Amniotic stem cell (primary cell): ENCODE results near the gene DACH1.
"Not testable (repeated sequence)": the region's sequence is repeated elsewhere in the genome, so short reads cannot be mapped to it uniquely, and the experiment has no call there.

Experiments used
- DNase-seq: peaks from one replicate; lab custom pipeline; 2025; lab: John Stamatoyannopoulos, UW

The DACH1 gene

DNA sequence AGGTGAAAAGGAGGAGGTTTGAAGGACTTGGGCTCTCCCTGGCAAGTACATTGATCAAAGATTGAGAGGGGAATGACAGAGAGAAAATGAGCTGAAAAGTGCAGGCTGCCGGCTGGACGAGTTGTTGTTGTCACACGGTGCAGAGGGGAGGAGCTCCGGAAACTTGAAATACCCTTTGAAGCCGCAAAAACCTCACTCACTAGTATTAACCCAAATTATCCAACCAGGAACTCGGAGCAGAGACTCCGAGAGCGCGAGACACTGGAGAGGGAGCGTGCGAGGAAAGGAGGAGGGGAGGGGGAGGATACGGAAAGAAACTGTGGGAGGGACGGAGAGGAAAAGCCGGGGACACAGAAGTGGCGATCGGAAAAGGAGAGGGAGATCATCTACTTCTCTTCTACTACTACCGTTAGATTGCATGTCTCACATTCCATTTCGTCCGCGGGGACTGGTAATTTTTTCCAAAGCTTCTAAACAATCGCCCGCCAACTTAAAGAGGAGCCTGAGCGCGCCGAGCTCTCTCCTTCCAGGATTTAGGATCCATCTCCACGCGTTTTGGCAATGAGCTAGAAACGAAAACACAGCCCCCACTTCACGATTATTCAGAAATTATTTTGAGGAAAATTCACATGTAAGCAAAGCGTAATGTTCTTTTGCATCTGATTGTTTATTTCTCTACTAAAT, at the start of gene DACH1:
DACH1 (minus strand) TSS at position 74 of the 684 bp plus-strand sequence.
- DNase-seq, result peak; percentile 17

DNA sequence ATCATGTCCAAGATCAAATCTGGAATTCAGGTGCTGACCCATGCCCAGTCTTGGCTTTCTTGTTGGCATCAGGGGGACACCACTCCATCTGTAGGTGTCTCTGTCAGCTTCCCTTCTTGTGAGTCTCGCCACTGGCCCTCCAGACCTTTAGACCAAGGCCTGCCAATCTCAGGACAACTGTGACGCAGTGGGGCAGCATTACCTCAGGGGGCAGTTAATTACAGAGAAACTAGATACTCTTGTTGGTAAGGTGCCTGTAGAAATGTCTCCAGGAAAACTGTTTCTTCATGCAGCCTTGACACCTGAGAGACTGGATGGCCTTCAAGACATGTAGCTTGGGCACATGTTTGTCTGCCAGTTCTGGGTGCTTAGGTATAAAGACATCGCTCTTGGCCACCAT, 46.7 kb upstream of the DACH1 start:
- no peak for DNase-seq

DNA sequence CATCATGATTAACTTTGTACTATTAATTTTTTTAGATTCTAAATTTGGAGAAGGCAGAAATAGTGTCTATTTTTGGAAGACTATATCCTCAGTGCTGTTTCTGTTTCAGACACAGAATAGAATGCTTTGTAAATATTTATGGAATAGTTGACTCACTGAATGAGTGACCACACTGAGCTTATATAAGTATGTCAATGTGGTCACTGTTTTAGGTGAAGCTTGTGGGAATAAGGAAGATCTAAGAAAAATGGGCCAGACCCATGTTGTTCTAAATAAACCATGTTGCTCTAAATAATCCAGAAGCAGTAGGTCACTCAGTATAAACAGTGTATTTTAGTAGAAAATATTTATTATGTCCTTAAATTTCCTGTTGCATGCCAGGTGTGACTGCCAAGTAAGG, 45.5 kb upstream of the DACH1 start:
- no peak for DNase-seq

DNA sequence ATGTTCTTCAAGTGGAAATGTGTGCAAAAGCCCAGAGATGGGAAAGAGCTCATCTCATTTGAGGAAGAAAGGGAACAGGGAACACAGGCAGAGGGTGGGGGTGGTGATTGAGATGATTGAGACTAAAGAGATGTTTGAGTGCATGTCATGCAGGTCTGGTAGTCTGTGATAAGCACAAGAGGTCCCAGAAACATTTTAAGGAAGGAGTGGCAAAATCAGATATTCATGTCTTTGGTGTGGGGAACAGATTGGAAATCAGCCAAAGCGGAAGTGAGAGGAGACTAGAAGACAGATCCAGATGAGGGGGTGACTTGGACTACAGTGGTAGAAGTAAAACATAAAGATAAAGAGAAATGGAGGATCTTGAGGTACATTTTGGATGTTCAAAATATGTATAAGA, 39.4 kb upstream of the DACH1 start:
- no peak for DNase-seq

DNA sequence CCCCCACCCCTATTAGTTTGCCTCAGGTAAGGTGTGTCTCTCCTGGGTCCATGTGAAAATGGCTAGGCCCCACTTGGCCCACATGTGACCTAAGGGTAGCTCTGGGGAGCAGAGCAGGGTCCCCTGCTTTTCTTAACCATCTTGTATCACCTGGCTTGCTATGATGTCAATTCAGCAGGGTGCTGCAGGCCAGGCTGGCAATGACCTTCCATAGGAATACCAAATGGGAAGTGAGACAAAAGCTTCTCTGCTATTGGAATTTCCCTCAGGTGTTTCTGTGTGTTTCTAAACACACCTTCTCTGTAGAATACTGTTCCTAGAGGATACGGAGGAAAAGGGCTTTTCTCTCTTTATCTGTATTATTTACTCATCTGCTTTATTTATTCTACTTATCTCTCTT, 35.7 kb upstream of the DACH1 start:
- DNase-seq, result no peak

DNA sequence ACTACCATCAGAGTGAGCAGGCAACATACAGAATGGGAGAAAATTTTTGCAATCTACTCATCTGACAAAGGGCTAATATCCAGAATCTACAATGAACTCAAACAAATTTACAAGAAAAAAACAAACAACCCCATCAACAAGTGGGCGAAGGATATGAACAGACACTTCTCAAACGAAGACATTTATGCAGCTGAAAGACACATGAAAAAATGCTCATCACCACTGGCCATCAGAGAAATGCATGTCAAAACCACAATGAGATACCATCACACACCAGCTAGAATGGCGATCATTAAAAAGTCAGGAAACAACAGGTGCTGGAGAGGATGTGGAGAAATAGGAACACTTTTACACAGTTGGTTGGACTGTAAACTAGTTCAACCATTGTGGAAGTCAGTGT, 26.5 kb upstream of the DACH1 start:
- DNase-seq, result not testable (repeated sequence)

DNA sequence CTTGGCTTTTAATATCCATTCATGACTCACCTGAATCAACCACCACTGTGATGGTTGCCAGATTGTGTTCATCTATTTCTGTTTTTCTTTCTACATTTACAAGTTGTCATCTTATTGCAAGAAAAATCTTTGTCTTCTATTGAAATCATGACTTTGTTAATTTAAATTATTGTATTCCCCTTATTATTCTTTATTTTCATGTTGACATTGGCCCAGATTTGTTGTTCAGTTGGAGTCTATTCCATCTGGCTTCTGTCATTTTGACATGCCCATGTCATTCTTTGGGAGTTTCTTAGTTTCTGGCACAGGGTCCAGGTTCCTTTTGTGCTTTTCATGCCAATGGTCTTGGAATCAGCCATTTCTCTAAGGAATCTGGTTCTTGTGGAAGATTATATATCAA, 19.9 kb upstream of the DACH1 start:
- no peak for DNase-seq

DNA sequence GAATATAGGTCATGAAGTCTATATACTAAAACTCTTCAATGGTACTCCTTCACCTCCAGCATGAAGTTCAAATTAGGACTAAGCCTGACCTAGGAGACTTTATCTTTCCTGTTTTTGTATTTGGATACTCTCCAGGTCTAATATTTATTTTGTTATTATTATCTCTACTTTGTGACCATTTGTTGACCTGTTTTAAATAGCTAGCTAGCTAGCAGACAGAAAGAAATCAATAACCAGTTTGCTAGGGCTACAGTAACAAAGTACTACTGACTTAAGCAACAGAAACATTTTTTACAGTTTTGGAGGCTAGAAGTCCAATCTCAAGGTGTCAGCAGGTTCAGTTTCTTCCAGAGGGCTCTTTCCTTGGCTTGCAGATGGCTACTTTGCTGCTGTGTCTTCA, 15.1 kb upstream of the DACH1 start:
- DNase-seq, result no peak

DNA sequence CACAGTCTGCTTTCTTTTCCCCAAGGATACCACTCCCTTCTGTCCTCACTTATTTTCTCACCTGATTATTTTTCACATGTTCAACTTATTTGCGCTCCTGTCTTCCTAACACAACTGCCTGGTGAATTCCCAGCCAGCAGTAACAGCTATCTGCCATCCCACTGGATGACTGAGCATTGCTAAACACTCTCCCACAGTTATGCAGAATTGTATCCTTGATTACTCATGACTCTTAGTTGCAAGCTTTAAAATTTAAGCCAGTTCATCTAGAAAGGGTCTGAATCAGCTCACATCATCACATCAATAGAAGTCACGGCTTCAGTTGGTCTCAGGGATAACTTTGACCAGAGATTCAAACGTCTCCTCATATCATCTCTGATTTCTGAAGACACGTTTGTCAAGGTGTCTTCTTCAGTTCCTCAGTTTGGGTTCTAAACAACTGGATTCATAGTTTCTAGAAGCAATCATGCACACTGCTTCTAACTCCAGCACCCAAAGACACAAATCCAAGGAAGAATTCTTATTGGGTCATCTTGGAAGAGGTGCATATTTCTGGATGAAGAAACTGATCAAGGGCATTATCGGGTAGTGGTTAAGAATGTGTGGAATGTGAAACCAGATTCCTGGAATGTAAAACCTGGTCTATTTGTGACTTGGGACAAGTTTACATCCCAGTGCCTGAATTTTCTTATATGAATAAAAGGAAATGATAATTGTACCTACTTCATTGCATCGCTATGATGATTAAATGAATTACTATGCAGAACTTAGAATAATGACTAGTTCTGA, 13.9 kb upstream of the DACH1 start:
- no peak for DNase-seq

DNA sequence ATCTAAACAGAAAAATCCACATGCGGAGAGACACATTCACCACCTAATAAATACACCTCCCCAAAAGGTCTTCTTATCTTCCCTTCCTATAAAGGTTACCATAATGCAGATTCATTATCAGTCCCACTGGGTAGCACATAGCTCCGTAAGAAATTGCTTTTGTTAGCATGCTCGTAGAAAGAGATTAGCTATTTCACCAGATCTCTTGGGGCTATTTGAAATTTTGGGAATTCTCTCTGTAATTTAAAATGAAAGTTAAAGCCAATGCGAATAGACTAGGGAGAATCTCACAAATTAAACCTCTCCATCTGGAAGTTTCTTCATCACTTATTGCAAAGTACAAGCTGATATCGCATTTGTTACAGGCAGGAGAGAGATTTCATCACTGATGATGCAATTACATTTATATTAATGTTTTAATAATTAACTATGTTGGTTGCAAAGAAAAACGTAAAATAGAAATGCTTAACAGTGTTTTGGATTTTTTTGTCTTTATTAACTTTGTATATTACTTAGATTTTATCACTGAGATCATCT, 12.9 kb upstream of the DACH1 start:
- DNase-seq, result no peak

DNA sequence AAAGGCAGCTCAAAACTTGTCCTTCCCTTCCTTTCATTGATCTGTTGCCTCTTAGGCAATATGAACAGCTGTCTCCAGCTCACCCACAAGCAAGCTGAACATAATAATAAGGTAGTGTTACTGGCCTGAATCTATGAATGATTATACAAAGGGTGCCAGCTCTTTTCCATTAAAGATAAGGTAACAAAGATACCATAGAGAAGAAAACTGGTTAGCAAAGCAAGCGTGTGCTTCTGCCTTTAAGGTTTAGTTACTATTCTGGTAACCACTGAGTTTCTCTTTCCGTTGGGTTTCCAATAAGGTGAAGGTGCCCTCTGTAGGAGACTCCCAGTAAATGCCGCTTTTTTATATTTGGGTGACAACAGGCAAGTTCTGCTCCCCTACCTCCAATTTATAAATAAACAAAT, 12.1 kb upstream of the DACH1 start:
- DNase-seq, result peak; percentile 11

DNA sequence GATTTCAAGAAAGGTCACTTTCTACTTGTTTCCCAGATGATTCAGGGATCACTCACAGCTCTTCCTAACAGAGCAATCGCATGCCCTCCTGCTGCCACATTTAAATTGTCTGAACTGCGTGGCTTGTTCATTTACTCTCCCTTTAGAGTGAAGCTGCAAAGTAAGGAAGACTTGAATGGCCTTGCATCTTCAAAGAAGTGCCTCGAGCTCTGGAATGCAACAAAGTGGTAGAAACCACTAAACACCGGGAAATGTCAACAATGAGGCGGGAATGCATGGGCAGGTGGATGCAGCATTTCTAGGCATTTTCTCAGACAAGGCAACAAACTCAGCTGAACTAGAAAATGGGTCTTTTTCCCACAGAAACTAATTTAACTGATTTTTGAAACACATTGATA, 10.3 kb upstream of the DACH1 start:
- DNase-seq, result no peak

DNA sequence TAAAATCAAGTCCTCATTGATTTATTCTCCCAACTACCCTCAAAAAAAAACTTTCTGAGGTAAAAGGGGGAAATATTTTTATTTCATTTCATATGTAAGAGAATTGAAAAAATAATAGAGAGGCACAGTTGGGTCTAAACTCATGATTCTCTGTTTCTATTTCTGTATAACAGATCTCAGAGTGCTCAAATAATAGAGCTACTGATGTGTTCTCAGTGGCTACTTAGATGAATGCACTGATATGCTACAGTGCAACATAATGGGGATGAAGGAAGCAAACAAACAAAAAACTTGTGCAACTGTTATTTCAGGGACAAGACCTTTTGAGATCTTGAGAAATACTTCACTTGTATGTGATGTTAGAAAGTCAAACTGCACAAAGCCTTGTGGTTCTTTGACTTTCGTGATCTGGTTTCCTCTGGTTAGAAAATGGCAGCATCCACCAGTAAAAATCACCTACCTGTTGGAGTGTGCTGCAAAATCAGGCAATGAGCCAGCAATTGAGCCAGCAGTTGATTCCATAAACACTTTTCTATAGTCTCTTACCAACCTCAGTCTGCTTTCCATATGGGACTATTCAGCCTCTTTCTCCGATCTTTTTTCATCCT, 9.7 kb upstream of the DACH1 start:
- DNase-seq, result no peak

DNA sequence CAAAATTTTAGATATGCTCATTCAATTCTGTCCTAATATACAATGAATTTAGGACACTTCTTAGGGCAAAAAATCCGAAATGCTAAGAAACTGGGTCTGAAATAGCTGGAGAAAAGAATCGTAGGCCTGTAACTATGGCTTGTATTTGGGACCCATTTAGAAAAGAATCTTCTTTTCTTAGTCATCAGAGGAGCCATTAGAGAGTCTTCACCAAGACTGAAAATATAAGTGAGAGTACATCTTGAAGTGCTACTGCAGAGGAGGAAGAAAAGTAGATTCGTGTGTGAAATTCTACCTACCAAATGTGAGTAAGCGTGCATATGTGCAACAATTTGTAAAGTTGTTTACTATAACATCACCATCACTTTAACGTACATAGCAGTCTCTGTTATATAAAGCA, 8.8 kb upstream of the DACH1 start:
- DNase-seq, result no peak

DNA sequence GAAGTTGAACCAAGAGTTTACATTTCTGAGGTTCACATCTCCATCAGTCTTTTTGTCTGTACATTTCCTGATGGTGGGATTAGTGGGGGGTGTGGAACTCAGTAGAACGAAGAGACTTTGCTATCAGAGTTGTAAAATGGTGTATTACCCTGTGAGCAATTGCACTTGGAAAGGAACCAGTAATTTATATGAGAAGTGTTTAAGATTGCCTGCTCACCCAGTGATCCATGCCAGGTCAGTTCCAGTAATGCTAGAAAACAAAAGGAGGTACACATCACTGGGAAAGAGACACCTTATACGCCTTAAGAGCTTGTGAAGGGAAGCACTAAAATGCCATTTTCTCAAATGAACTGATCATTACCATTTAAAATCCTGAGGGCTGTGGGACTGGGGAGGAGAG, 7.5 kb upstream of the DACH1 start:
- no peak for DNase-seq

DNA sequence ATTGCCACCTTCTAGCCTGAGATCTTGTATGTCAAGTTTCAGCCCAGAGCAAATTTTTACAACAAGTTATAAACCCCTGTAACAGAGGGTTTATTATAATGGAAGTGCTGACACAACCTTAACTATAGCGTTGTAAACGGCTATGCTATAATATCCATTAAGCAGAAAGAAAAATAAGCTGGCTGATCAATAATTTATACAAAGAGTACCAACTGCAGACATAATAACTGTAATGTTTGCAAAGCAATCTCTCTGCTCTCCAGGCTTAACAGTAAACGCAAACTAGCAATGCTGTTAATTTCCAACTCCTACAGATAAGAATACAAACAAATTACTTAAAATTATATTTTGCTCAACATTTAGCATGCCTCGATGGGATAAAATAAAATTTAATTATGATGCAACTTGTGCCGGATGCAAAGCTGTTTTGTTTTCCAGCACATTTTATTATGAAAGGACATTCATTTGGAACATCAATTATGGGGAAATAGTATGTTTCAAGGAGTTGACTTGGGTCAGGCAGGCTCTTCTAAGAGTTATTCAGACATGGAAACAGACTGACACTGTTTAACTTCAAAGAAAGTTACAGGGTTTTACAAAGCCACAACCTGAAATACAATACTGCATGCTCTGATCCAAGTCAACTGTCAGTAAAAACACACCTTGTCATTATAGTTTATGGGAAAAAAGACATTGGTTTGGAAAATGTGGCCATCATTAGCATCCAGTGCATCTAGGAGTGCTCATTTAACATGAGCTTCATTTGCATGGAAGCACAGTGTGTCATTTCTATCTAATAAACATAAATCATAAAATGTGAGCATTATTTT, 6.6 kb upstream of the DACH1 start:
- DNase-seq, result no peak

DNA sequence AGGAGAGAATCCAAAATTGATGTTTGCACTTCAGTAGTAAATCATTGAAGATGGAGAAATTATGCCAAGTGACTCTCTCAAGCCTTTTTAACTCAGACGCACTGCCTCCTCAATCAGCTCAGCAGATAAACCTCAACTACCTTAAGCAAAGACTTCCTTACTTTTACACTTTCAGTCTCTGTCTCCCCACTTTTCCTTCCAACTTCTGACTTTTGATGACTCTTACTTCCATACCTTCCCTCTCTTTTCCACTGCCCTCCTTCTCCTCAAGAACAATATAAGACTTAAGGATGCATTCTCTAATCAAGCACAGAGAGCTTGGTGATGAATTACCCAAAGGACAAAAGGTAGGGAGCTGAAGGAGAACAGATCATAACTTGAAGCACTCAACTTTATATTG, 4.8 kb upstream of the DACH1 start:
- no peak for DNase-seq

DNA sequence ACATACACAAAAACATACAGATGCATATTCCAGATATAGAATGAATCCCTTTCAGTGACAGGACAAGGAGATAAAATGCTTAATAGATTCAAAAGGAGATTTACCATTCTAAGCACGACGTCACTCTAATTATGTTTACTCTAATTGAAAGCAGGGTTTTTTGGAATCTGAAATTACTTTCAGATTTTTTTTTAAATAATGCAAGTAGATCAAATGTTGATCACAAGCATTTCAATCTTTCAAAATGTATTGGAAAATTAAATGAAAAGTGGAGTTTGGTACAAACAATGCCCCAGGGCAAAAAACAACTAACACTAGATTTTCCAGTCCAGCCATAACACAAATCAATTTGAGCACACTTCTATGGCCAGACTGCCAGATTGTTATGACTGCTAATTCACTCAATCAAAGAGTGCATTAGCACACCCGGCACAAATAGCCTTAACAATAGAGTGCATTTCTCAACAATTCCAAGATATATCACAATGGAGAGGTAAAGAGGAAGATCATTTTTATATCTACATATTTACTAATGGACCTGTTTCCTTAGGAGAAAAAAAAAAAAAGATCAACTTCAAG, 4.3 kb upstream of the DACH1 start:
- no peak for DNase-seq

DNA sequence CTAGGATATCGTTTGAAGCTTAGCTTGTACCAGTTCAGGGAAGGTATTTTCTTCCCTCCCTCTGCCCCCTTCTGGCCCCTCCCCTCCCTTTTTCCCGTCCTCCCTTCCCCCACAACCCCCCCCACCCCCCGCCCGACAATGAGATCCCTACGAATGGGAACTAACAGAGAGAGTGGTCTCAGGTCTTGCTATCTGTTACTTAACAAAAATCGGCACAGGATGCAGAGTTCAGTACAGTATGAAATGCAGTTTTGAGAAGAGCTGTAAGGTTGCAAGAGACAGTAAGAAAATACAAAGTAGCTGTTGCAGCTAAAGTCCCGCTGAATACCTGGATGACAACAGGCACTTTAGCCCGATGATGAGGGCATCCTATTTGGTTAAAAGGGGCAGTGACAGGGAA, 3.1 kb upstream of the DACH1 start:
- no peak for DNase-seq

DNA sequence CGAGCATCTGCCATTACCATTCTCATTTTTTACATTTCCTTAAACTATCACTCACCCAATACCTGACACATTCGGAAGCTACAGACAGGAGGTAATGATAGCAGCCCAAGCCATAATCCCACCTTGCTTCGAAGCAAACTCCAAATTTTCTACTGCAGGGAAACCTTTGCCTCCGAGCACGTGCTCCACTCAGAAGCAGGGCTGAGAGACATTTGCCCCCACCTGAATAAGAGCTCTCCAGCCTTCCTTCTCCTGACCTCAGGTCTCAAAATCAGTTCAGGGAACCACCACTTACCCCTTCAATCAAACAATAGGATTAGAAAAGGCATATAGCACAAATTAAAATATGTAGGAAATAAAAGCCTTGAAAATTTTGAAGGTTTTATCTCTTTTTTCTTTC, 2.3 kb upstream of the DACH1 start:
- no peak for DNase-seq

DNA sequence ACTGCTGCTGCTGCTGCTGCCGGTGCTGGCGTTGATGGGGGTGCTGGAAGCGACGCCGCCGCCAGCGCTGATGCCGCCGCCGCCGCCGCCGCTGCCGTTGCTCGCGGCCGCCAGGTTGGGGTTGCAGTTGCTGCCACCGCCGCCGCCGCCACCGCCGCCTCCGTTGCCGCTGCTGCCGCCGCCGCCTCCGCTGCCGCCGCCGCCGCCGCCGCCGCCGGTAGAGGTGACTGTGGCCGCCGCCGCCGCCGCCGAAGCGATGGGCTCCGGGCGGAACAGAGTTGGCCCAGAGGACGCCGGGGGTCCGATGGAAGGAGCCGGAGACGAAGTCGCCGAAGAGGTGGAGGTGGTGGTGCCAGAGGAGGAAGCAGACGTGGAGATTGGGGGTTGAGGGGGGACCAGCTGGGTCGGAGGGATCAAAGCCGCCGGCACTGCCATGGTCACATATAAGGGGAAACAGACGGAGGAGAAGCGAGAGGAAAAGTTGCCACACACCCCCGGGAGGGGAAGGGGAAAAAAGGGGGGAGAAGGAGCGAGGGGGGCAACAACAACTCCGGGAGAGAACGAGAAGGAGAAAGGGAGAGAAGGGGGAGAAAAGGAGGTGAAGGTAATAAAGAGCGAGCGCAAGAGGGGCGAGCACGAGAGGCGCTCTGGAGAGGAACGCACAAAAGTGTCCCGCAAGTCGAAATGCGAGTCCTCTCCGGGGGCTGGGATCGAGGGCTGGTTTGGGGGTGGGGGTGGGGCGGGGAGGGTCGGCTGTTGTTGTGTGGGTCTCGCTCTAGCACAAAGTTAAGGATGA, 471 bp downstream of the DACH1 start:
- no peak for DNase-seq
